H9 (cell line): ENCODE measurements around the gene PLB1. TPM values are rescaled to one million over a fixed set of nuclear protein-coding genes. Genes with fewer than 3 reads are reported as not detected.

ENCODE experiments used
- DNase-seq: peaks from one replicate; pipeline ENCODE4 v3.0.0-alpha.2; 2017
- H2AFZ ChIP-seq: one replicate; pipeline ENCODE4 v1.6.1; 2013; ENCODE audit warnings: mild to moderate bottlenecking, low read length, control low read depth, moderate library complexity
- H2AK5ac ChIP-seq: 2 replicates; pipeline ENCODE4 v1.6.1; 2013; ENCODE audit warnings: low read length, control low read depth, mixed read lengths; ENCODE audit not compliant: insufficient read length
- H2BK120ac ChIP-seq: one replicate; pipeline ENCODE4 v1.6.1; 2013; ENCODE audit warnings: low read depth, mild to moderate bottlenecking, low read length, control low read depth, inconsistent platforms; ENCODE audit not compliant: poor library complexity, severe bottlenecking
- H2BK12ac ChIP-seq: 2 replicates; pipeline ENCODE4 v1.6.1; 2013; ENCODE audit warnings: low read length, control low read depth, mixed read lengths, low read depth; ENCODE audit not compliant: insufficient read length
- H2BK15ac ChIP-seq: 2 replicates; pipeline ENCODE4 v1.6.1; 2013; ENCODE audit warnings: low read depth, low read length, control low read depth
- H2BK20ac ChIP-seq: one replicate; pipeline ENCODE4 v1.6.1; 2013; ENCODE audit warnings: low read depth, mild to moderate bottlenecking, low read length, control low read depth, inconsistent platforms; ENCODE audit not compliant: poor library complexity, severe bottlenecking
- H2BK5ac ChIP-seq: 2 replicates; pipeline ENCODE4 v1.6.1; 2013; ENCODE audit warnings: low read length, control low read depth, mixed read lengths; ENCODE audit not compliant: insufficient read length
- H3K14ac ChIP-seq: 2 replicates; pipeline ENCODE4 v1.6.1; 2013; ENCODE audit warnings: low read length, control low read depth; ENCODE audit not compliant: insufficient read depth
- H3K18ac ChIP-seq: 2 replicates; pipeline ENCODE4 v1.6.1; 2013; ENCODE audit warnings: low read depth, mild to moderate bottlenecking, mixed read lengths, low read length, control low read depth; ENCODE audit not compliant: insufficient read length
- H3K23ac ChIP-seq: 2 replicates; pipeline ENCODE4 v1.6.1; 2013; ENCODE audit warnings: low read length, control low read depth, mixed read lengths, low read depth; ENCODE audit not compliant: insufficient read length
- H3K23me2 ChIP-seq: 2 replicates; pipeline ENCODE4 v1.6.1; 2013; ENCODE audit warnings: low read depth, mild to moderate bottlenecking, mixed read lengths, low read length, control low read depth; ENCODE audit not compliant: insufficient read length, poor library complexity, severe bottlenecking
- H3K27ac ChIP-seq: 2 replicates; pipeline ENCODE4 v1.5.1; 2013; ENCODE audit warnings: low read length, control low read depth, mixed read lengths, low read depth; ENCODE audit not compliant: insufficient read length
- H3K27me3 ChIP-seq: 2 replicates; pipeline ENCODE4 v1.6.1; 2013; ENCODE audit warnings: low read length, control low read depth, inconsistent platforms; ENCODE audit not compliant: insufficient read depth
- H3K4ac ChIP-seq: 2 replicates; pipeline ENCODE4 v1.6.1; 2013; ENCODE audit warnings: low read depth, mild to moderate bottlenecking, control low read depth, inconsistent platforms, low read length, moderate library complexity
- H3K4me1 ChIP-seq: 2 replicates; pipeline ENCODE4 v1.6.1; 2013; ENCODE audit warnings: low read length, control low read depth, inconsistent platforms; ENCODE audit not compliant: insufficient read depth
- H3K4me2 ChIP-seq: 2 replicates; pipeline ENCODE4 v1.6.1; 2013; ENCODE audit warnings: low read length, control low read depth, mixed read lengths; ENCODE audit not compliant: insufficient read length, insufficient read depth
- H3K56ac ChIP-seq: 2 replicates; pipeline ENCODE4 v1.6.1; 2013; ENCODE audit warnings: low read depth, mild to moderate bottlenecking, mixed read lengths, low read length, control low read depth; ENCODE audit not compliant: insufficient read length
- H3K79me1 ChIP-seq: 2 replicates; pipeline ENCODE4 v1.6.1; 2013; ENCODE audit warnings: low read depth, mild to moderate bottlenecking, moderate library complexity, low read length, control low read depth, inconsistent platforms; ENCODE audit not compliant: insufficient read depth, poor library complexity, severe bottlenecking
- H3K79me2 ChIP-seq: 2 replicates; pipeline ENCODE4 v1.6.1; 2013; ENCODE audit warnings: low read length, control low read depth, inconsistent platforms; ENCODE audit not compliant: insufficient read depth
- H3K9ac ChIP-seq: 2 replicates; pipeline ENCODE4 v1.6.1; 2013; ENCODE audit warnings: low read length, control low read depth, mixed read lengths; ENCODE audit not compliant: insufficient read length; ENCODE audit errors: extremely low read depth
- H3K9me3 ChIP-seq: one replicate; pipeline ENCODE4 v1.6.1; 2013; ENCODE audit warnings: low read depth, low read length, inconsistent platforms; ENCODE audit not compliant: control insufficient read depth
- H3T11ph ChIP-seq: one replicate; pipeline ENCODE4 v1.6.1; 2013; ENCODE audit warnings: mild to moderate bottlenecking, low read length, control low read depth, inconsistent platforms
- H4K20me1 ChIP-seq: one replicate; pipeline ENCODE4 v1.6.1; 2013; ENCODE audit not compliant: control insufficient read depth, insufficient read length, insufficient read depth
- H4K5ac ChIP-seq: 2 replicates; pipeline ENCODE4 v1.6.1; 2013; ENCODE audit warnings: low read depth, mild to moderate bottlenecking, mixed read lengths, low read length, control low read depth; ENCODE audit not compliant: insufficient read length
- H4K8ac ChIP-seq: replicated peaks from 2 replicates; pipeline ENCODE4 v1.6.1; 2013; ENCODE audit warnings: low read length, control low read depth, mixed read lengths, low read depth; ENCODE audit not compliant: insufficient read length
- H4K91ac ChIP-seq: 2 replicates; pipeline ENCODE4 v1.6.1; 2013; ENCODE audit warnings: low read depth, mild to moderate bottlenecking, moderate library complexity, mixed read lengths, low read length, control low read depth; ENCODE audit not compliant: insufficient read length
- H3K27ac Mint-ChIP-seq, 3 experiments: 2 replicates in 2 of 3; 3 replicates in 1 of 3; pipeline ENCODE4 v1.8.0; 2020 to 2021; ENCODE audit warnings: mixed read lengths in 3 of 3, mild to moderate bottlenecking in 1 of 3, moderate library complexity in 1 of 3
- H3K27me3 Mint-ChIP-seq: 2 replicates; pipeline ENCODE4 v1.8.0; 2021; ENCODE audit warnings: low read depth, mild to moderate bottlenecking, moderate library complexity, mixed read lengths
- H3K36me3 Mint-ChIP-seq, 3 experiments: 2 replicates in 2 of 3; 3 replicates in 1 of 3; pipeline ENCODE4 v1.8.0; 2020 to 2021; ENCODE audit warnings: low read depth in 3 of 3, mixed read lengths in 3 of 3; ENCODE audit not compliant: insufficient read depth in 1 of 3
- H3K4me1 Mint-ChIP-seq, 2 experiments: 2 replicates each; pipeline ENCODE4 v1.8.0; 2020; ENCODE audit warnings: mixed read lengths in 2 of 2
- H3K4me3 Mint-ChIP-seq, 2 experiments: 2 replicates in 1 of 2; 3 replicates in 1 of 2; pipeline ENCODE4 v1.8.0; 2020 to 2021; ENCODE audit warnings: mild to moderate bottlenecking in 2 of 2, mixed read lengths in 2 of 2, moderate library complexity in 1 of 2
- H3K9me3 Mint-ChIP-seq, 2 experiments: 2 replicates in 1 of 2; 3 replicates in 1 of 2; pipeline ENCODE4 v1.8.0; 2020; ENCODE audit warnings: mild to moderate bottlenecking in 2 of 2, mixed read lengths in 2 of 2, moderate library complexity in 1 of 2
- CTCF ChIP-seq: fragments of 200-600 bp; sonication (generic); conservative IDR thresholded peaks from 3 replicates; pipeline ENCODE4 v1.8.0; 2021; ENCODE audit warnings: antibody characterized with exemption, mild to moderate bottlenecking
- WGBS: extraction: QIAGEN DNeasy Blood & Tissue Kit; methylation state at CpG from one replicate; pipeline ENCODE4 v1.1.7; 2013; ENCODE audit warnings: missing lambda C conversion rate, low lambda C conversion rate, mixed read lengths; ENCODE audit not compliant: insufficient read length; ENCODE audit errors: extremely low coverage; 5-methylcytosine and 5-hydroxymethylcytosine counted together
- total RNA-seq: library from RNA; stranded (reverse); gene quantifications from 2 replicates; pipeline ENCODE4 v1.2.1, GENCODE V29; 2021

Gene PLB1
- total RNA-seq, 1 experiment from 2014 or later = not detected

- no peak overlapping the region for H3K9ac ChIP-seq
- H3T11ph ChIP-seq = no peak overlapping the region
- no peak overlapping the region for H3K4ac ChIP-seq
- H3K56ac ChIP-seq = no peak overlapping the region
- H4K20me1 ChIP-seq = no peaks in the 10 kb centered on the region
- no peaks in the 10 kb centered on the region for H3K23me2 ChIP-seq
- no peaks in the 10 kb centered on the region for H3K4me1 ChIP-seq
- H2BK5ac ChIP-seq = no peak overlapping the region
- H4K5ac ChIP-seq = no peak overlapping the region
- H3K9me3 ChIP-seq = no peaks in the 10 kb centered on the region
- no peak overlapping the region for H3K4me3 Mint-ChIP-seq
- H3K27me3 ChIP-seq = no peaks in the 10 kb centered on the region
- no peak overlapping the region for H3K27ac ChIP-seq
- no peak for TF ChIP-seq CTCF
- H3K27me3 Mint-ChIP-seq = no peaks in the 10 kb centered on the region
- no peak overlapping the region for H4K91ac ChIP-seq
- H3K79me2 ChIP-seq = no peaks in the 10 kb centered on the region
- peaks cover 12 to 14% of the 10 kb centered on the region in 2 experiments for H3K4me1 Mint-ChIP-seq
- no peak overlapping the region for H2AFZ ChIP-seq
- DNase-seq = no peak
- no peak overlapping the region for H2BK15ac ChIP-seq
- H3K9me3 Mint-ChIP-seq = no peaks in the 10 kb centered on the region; a peak in 1 of 5 replicates
- H3K4me2 ChIP-seq = no peak overlapping the region
- H3K23ac ChIP-seq = no peak overlapping the region
- H3K36me3 Mint-ChIP-seq = no peaks in the 10 kb centered on the region; a peak in 1 of 7 replicates
- H3K14ac ChIP-seq = no peak overlapping the region
- no CpG with 5 or more reads among the region's 2 CpGs for WGBS
- no peak overlapping the region for H2AK5ac ChIP-seq
- no peak overlapping the region for H4K8ac ChIP-seq
- no peaks in the 10 kb centered on the region for H3K79me1 ChIP-seq
- no peak overlapping the region for H2BK20ac ChIP-seq
- H2BK120ac ChIP-seq = no peak overlapping the region
- H3K27ac Mint-ChIP-seq = no peak overlapping the region; a peak in 1 of 7 replicates
- no peak overlapping the region for H2BK12ac ChIP-seq
- no peak overlapping the region for H3K18ac ChIP-seq
These were observed 158.2 kb downstream of the PLB1 start for GRCh38 chr2:28653892-28654662.
